H9 (cell line): ENCODE data around the gene GNB3. TPM values are rescaled to one million over a fixed set of nuclear protein-coding genes. Genes with fewer than 3 reads are reported as not detected.

Experiments used
- DNase-seq: peaks from one replicate; pipeline ENCODE4 v3.0.0-alpha.2; 2017
- H2AFZ ChIP-seq: one replicate; pipeline ENCODE4 v1.6.1; 2013; ENCODE audit warnings: mild to moderate bottlenecking, low read length, control low read depth, moderate library complexity
- H2AK5ac ChIP-seq: 2 replicates; pipeline ENCODE4 v1.6.1; 2013; ENCODE audit warnings: low read length, control low read depth, mixed read lengths; ENCODE audit not compliant: insufficient read length
- H2BK120ac ChIP-seq: one replicate; pipeline ENCODE4 v1.6.1; 2013; ENCODE audit warnings: low read depth, mild to moderate bottlenecking, low read length, control low read depth, inconsistent platforms; ENCODE audit not compliant: poor library complexity, severe bottlenecking
- H2BK12ac ChIP-seq: 2 replicates; pipeline ENCODE4 v1.6.1; 2013; ENCODE audit warnings: low read length, control low read depth, mixed read lengths, low read depth; ENCODE audit not compliant: insufficient read length
- H2BK15ac ChIP-seq: 2 replicates; pipeline ENCODE4 v1.6.1; 2013; ENCODE audit warnings: low read depth, low read length, control low read depth
- H2BK20ac ChIP-seq: one replicate; pipeline ENCODE4 v1.6.1; 2013; ENCODE audit warnings: low read depth, mild to moderate bottlenecking, low read length, control low read depth, inconsistent platforms; ENCODE audit not compliant: poor library complexity, severe bottlenecking
- H2BK5ac ChIP-seq: 2 replicates; pipeline ENCODE4 v1.6.1; 2013; ENCODE audit warnings: low read length, control low read depth, mixed read lengths; ENCODE audit not compliant: insufficient read length
- H3K14ac ChIP-seq: 2 replicates; pipeline ENCODE4 v1.6.1; 2013; ENCODE audit warnings: low read length, control low read depth; ENCODE audit not compliant: insufficient read depth
- H3K18ac ChIP-seq: 2 replicates; pipeline ENCODE4 v1.6.1; 2013; ENCODE audit warnings: low read depth, mild to moderate bottlenecking, mixed read lengths, low read length, control low read depth; ENCODE audit not compliant: insufficient read length
- H3K23ac ChIP-seq: 2 replicates; pipeline ENCODE4 v1.6.1; 2013; ENCODE audit warnings: low read length, control low read depth, mixed read lengths, low read depth; ENCODE audit not compliant: insufficient read length
- H3K23me2 ChIP-seq: 2 replicates; pipeline ENCODE4 v1.6.1; 2013; ENCODE audit warnings: low read depth, mild to moderate bottlenecking, mixed read lengths, low read length, control low read depth; ENCODE audit not compliant: insufficient read length, poor library complexity, severe bottlenecking
- H3K27ac ChIP-seq: 2 replicates; pipeline ENCODE4 v1.5.1; 2013; ENCODE audit warnings: low read length, control low read depth, mixed read lengths, low read depth; ENCODE audit not compliant: insufficient read length
- H3K27me3 ChIP-seq: 2 replicates; pipeline ENCODE4 v1.6.1; 2013; ENCODE audit warnings: low read length, control low read depth, inconsistent platforms; ENCODE audit not compliant: insufficient read depth
- H3K4ac ChIP-seq: 2 replicates; pipeline ENCODE4 v1.6.1; 2013; ENCODE audit warnings: low read depth, mild to moderate bottlenecking, control low read depth, inconsistent platforms, low read length, moderate library complexity
- H3K4me1 ChIP-seq: 2 replicates; pipeline ENCODE4 v1.6.1; 2013; ENCODE audit warnings: low read length, control low read depth, inconsistent platforms; ENCODE audit not compliant: insufficient read depth
- H3K4me2 ChIP-seq: 2 replicates; pipeline ENCODE4 v1.6.1; 2013; ENCODE audit warnings: low read length, control low read depth, mixed read lengths; ENCODE audit not compliant: insufficient read length, insufficient read depth
- H3K56ac ChIP-seq: 2 replicates; pipeline ENCODE4 v1.6.1; 2013; ENCODE audit warnings: low read depth, mild to moderate bottlenecking, mixed read lengths, low read length, control low read depth; ENCODE audit not compliant: insufficient read length
- H3K79me1 ChIP-seq: 2 replicates; pipeline ENCODE4 v1.6.1; 2013; ENCODE audit warnings: low read depth, mild to moderate bottlenecking, moderate library complexity, low read length, control low read depth, inconsistent platforms; ENCODE audit not compliant: insufficient read depth, poor library complexity, severe bottlenecking
- H3K79me2 ChIP-seq: 2 replicates; pipeline ENCODE4 v1.6.1; 2013; ENCODE audit warnings: low read length, control low read depth, inconsistent platforms; ENCODE audit not compliant: insufficient read depth
- H3K9ac ChIP-seq: 2 replicates; pipeline ENCODE4 v1.6.1; 2013; ENCODE audit warnings: low read length, control low read depth, mixed read lengths; ENCODE audit not compliant: insufficient read length; ENCODE audit errors: extremely low read depth
- H3K9me3 ChIP-seq: one replicate; pipeline ENCODE4 v1.6.1; 2013; ENCODE audit warnings: low read depth, low read length, inconsistent platforms; ENCODE audit not compliant: control insufficient read depth
- H3T11ph ChIP-seq: one replicate; pipeline ENCODE4 v1.6.1; 2013; ENCODE audit warnings: mild to moderate bottlenecking, low read length, control low read depth, inconsistent platforms
- H4K20me1 ChIP-seq: one replicate; pipeline ENCODE4 v1.6.1; 2013; ENCODE audit not compliant: control insufficient read depth, insufficient read length, insufficient read depth
- H4K5ac ChIP-seq: 2 replicates; pipeline ENCODE4 v1.6.1; 2013; ENCODE audit warnings: low read depth, mild to moderate bottlenecking, mixed read lengths, low read length, control low read depth; ENCODE audit not compliant: insufficient read length
- H4K8ac ChIP-seq: replicated peaks from 2 replicates; pipeline ENCODE4 v1.6.1; 2013; ENCODE audit warnings: low read length, control low read depth, mixed read lengths, low read depth; ENCODE audit not compliant: insufficient read length
- H4K91ac ChIP-seq: 2 replicates; pipeline ENCODE4 v1.6.1; 2013; ENCODE audit warnings: low read depth, mild to moderate bottlenecking, moderate library complexity, mixed read lengths, low read length, control low read depth; ENCODE audit not compliant: insufficient read length
- H3K27ac Mint-ChIP-seq, 3 experiments: 2 replicates in 2 of 3; 3 replicates in 1 of 3; pipeline ENCODE4 v1.8.0; 2020 to 2021; ENCODE audit warnings: mixed read lengths in 3 of 3, mild to moderate bottlenecking in 1 of 3, moderate library complexity in 1 of 3
- H3K27me3 Mint-ChIP-seq: 2 replicates; pipeline ENCODE4 v1.8.0; 2021; ENCODE audit warnings: low read depth, mild to moderate bottlenecking, moderate library complexity, mixed read lengths
- H3K36me3 Mint-ChIP-seq, 3 experiments: 2 replicates in 2 of 3; 3 replicates in 1 of 3; pipeline ENCODE4 v1.8.0; 2020 to 2021; ENCODE audit warnings: low read depth in 3 of 3, mixed read lengths in 3 of 3; ENCODE audit not compliant: insufficient read depth in 1 of 3
- H3K4me1 Mint-ChIP-seq, 2 experiments: 2 replicates each; pipeline ENCODE4 v1.8.0; 2020; ENCODE audit warnings: mixed read lengths in 2 of 2
- H3K4me3 Mint-ChIP-seq, 2 experiments: 2 replicates in 1 of 2; 3 replicates in 1 of 2; pipeline ENCODE4 v1.8.0; 2020 to 2021; ENCODE audit warnings: mild to moderate bottlenecking in 2 of 2, mixed read lengths in 2 of 2, moderate library complexity in 1 of 2
- H3K9me3 Mint-ChIP-seq, 2 experiments: 2 replicates in 1 of 2; 3 replicates in 1 of 2; pipeline ENCODE4 v1.8.0; 2020; ENCODE audit warnings: mild to moderate bottlenecking in 2 of 2, mixed read lengths in 2 of 2, moderate library complexity in 1 of 2
- WGBS: extraction: QIAGEN DNeasy Blood & Tissue Kit; methylation state at CpG from one replicate; pipeline ENCODE4 v1.1.7; 2013; ENCODE audit warnings: missing lambda C conversion rate, low lambda C conversion rate, mixed read lengths; ENCODE audit not compliant: insufficient read length; ENCODE audit errors: extremely low coverage; 5-methylcytosine and 5-hydroxymethylcytosine counted together
- total RNA-seq: library from RNA; stranded (reverse); gene quantifications from 2 replicates; pipeline ENCODE4 v1.2.1, GENCODE V29; 2021
- TF ChIP-seq, protein P1 (sequence below): fragments of 200-600 bp; sonication (generic); conservative IDR thresholded peaks from 3 replicates; pipeline ENCODE4 v1.8.0; 2021; ENCODE audit warnings: antibody characterized with exemption, mild to moderate bottlenecking

Gene GNB3
- total RNA-seq, 1 experiment from 2014 or later: 17.3 TPM

DNA sequence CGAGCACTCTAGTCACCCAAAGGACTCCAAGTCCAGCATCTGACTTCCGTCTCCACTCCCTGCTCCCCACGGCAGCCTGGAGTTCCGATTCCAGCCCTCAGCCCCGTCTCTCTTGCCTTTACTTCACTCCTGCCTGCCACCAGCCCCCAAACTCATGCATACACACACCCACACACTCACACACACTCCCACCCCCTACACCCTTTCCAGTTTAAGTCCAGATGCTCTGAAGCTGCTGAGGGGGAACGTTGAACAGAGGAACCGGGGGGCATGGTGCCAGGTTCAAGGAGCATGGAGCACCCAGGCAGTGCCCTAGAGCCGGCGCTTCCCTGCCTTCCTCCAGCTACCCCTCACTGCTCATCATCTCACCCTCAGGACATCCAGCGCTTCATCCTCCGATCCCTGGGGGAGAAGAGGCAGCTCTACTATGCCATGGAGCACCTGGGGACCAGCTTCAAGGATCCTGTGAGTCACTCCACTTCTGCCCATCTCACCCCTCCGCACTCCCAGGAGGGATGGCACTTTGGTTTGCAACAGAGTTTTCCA, 9.2 kb upstream of the GNB3 start:
- H2BK20ac ChIP-seq: no peak overlapping the region
- H3K4ac ChIP-seq: no peak overlapping the region
- H3K23ac ChIP-seq: no peak overlapping the region
- no peak for DNase-seq
- H2BK12ac ChIP-seq: no peak overlapping the region
- no peaks in the 10 kb centered on the region for H3K27me3 ChIP-seq
- no peak overlapping the region for H4K8ac ChIP-seq
- H3K79me1 ChIP-seq: no peaks in the 10 kb centered on the region
- Mint-ChIP-seq H3K27me3 (peaks cover 2% of the 10 kb centered on the region; the same call in 1 of the 2 replicates), H3K4me3 (0 out of 5 replicates have a peak overlapping the region, but pooled peaks of 1 of the 2 experiments have one; percentile 32), H3K9me3 (no peaks in the 10 kb centered on the region), H3K27ac (no peak overlapping the region; a peak in 1 of 7 replicates), H3K4me1 (peaks cover 13 to 31% of the 10 kb centered on the region in 2 experiments), H3K36me3 (peaks cover 35 to 58% (median 55%) of the 10 kb centered on the region in 3 experiments)
- peaks cover 2% of the 10 kb centered on the region; the same call in 1 of the 2 replicates for H3K79me2 ChIP-seq
- no peak overlapping the region for H3K27ac ChIP-seq
- no peak overlapping the region for H2AFZ ChIP-seq
- no peak overlapping the region for H4K5ac ChIP-seq
- H3T11ph ChIP-seq: no peak overlapping the region
- H3K4me1 ChIP-seq: peaks cover 3% of the 10 kb centered on the region; the same call in 1 of the 2 replicates
- no peak overlapping the region for H3K18ac ChIP-seq
- H2BK120ac ChIP-seq: no peak overlapping the region
- H3K23me2 ChIP-seq: peaks cover 11% of the 10 kb centered on the region
- H3K56ac ChIP-seq: no peak overlapping the region
- no peak overlapping the region for H3K9ac ChIP-seq
- no peak overlapping the region for H3K14ac ChIP-seq
- no peak overlapping the region for H2AK5ac ChIP-seq
- TF ChIP-seq, protein P1, sequence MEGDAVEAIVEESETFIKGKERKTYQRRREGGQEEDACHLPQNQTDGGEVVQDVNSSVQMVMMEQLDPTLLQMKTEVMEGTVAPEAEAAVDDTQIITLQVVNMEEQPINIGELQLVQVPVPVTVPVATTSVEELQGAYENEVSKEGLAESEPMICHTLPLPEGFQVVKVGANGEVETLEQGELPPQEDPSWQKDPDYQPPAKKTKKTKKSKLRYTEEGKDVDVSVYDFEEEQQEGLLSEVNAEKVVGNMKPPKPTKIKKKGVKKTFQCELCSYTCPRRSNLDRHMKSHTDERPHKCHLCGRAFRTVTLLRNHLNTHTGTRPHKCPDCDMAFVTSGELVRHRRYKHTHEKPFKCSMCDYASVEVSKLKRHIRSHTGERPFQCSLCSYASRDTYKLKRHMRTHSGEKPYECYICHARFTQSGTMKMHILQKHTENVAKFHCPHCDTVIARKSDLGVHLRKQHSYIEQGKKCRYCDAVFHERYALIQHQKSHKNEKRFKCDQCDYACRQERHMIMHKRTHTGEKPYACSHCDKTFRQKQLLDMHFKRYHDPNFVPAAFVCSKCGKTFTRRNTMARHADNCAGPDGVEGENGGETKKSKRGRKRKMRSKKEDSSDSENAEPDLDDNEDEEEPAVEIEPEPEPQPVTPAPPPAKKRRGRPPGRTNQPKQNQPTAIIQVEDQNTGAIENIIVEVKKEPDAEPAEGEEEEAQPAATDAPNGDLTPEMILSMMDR: no peak
- peaks cover 2% of the 10 kb centered on the region for H4K20me1 ChIP-seq
- H4K91ac ChIP-seq: no peak overlapping the region
- H2BK5ac ChIP-seq: no peak overlapping the region
- WGBS: no CpG with 5 or more reads among the region's 12 CpGs
- no peaks in the 10 kb centered on the region for H3K9me3 ChIP-seq
- H2BK15ac ChIP-seq: no peak overlapping the region
- no peak overlapping the region for H3K4me2 ChIP-seq
